HEK293 (cell line): Measurements from ENCODE around the gene THEM4.

Source experiments
- BCL11A ChIP-seq: fragments of 450-650 bp; formaldehyde crosslinking; IDR thresholded peaks from 2 replicates; pipeline ENCODE4 v1.5.1; 2016; ENCODE audit warnings: low read depth, missing biosample characterization, missing genetic modification characterization
- ELK4 ChIP-seq: IDR thresholded peaks from 2 replicates; pipeline ENCODE4 v1.6.1; 2011; ENCODE audit warnings: mild to moderate bottlenecking, low read depth, low read length, borderline replicate concordance
- KLF10 ChIP-seq: fragments of 450-650 bp; IDR thresholded peaks from 2 replicates; pipeline ENCODE4 v1.5.1; 2018; ENCODE audit warnings: missing biosample characterization, mild to moderate bottlenecking, missing genetic modification characterization
- MYNN ChIP-seq: fragments of 450-650 bp; formaldehyde crosslinking; IDR thresholded peaks from 2 replicates; pipeline ENCODE4 v1.5.1; 2016; ENCODE audit warnings: missing biosample characterization, missing genetic modification characterization, borderline replicate concordance
- PRDM10 ChIP-seq: fragments of 450-650 bp; formaldehyde crosslinking; IDR thresholded peaks from 2 replicates; pipeline ENCODE4 v1.5.1; 2016; ENCODE audit warnings: missing biosample characterization, missing genetic modification characterization
- ZBTB7A ChIP-seq: fragments of 450-650 bp; formaldehyde crosslinking; IDR thresholded peaks from 2 replicates; pipeline ENCODE4 v1.5.1; 2016; ENCODE audit warnings: low read depth, missing biosample characterization, missing genetic modification characterization
- ZNF10 ChIP-seq: fragments of 450-650 bp; formaldehyde crosslinking; IDR thresholded peaks from 2 replicates; pipeline ENCODE4 v1.5.1; 2017; ENCODE audit warnings: missing biosample characterization, missing genetic modification characterization
- ZNF148 ChIP-seq: fragments of 450-650 bp; formaldehyde crosslinking; IDR thresholded peaks from 2 replicates; pipeline ENCODE4 v1.5.0; 2017; ENCODE audit warnings: missing biosample characterization, missing genetic modification characterization, borderline replicate concordance
- ZNF157 ChIP-seq: fragments of 450-650 bp; formaldehyde crosslinking; IDR thresholded peaks from 2 replicates; pipeline ENCODE4 v1.5.1; 2016; ENCODE audit warnings: missing biosample characterization, missing genetic modification characterization
- ZNF202 ChIP-seq: fragments of 450-650 bp; formaldehyde crosslinking; IDR thresholded peaks from 2 replicates; pipeline ENCODE4 v1.5.1; 2016; ENCODE audit warnings: missing biosample characterization, missing genetic modification characterization, borderline replicate concordance
- ZNF23 ChIP-seq: fragments of 450-650 bp; formaldehyde crosslinking; IDR thresholded peaks from 2 replicates; pipeline ENCODE4 v1.5.1; 2016; ENCODE audit warnings: missing biosample characterization, missing genetic modification characterization, borderline replicate concordance
- ZNF239 ChIP-seq: fragments of 450-650 bp; formaldehyde crosslinking; IDR thresholded peaks from 2 replicates; pipeline ENCODE4 v1.5.1; 2016; ENCODE audit warnings: missing biosample characterization, missing genetic modification characterization
- ZNF24 ChIP-seq: fragments of 450-650 bp; formaldehyde crosslinking; IDR thresholded peaks from 2 replicates; pipeline ENCODE4 v1.5.1; 2016; ENCODE audit warnings: missing biosample characterization, missing genetic modification characterization
- ZNF302 ChIP-seq: fragments of 450-650 bp; formaldehyde crosslinking; IDR thresholded peaks from 2 replicates; pipeline ENCODE4 v1.5.1; 2016; ENCODE audit warnings: missing biosample characterization, missing genetic modification characterization, low read depth
- ZNF37A ChIP-seq: fragments of 450-650 bp; IDR thresholded peaks from 2 replicates; pipeline ENCODE4 v1.5.1; 2018; ENCODE audit warnings: missing biosample characterization, missing genetic modification characterization
- ZNF626 ChIP-seq: fragments of 450-650 bp; sonication (Bioruptor Pico); formaldehyde crosslinking; IDR thresholded peaks from 2 replicates; pipeline ENCODE4 v1.5.1; 2018; ENCODE audit warnings: missing biosample characterization, missing genetic modification characterization, inconsistent platforms
- ZNF776 ChIP-seq: fragments of 450-650 bp; formaldehyde crosslinking; IDR thresholded peaks from 2 replicates; pipeline ENCODE4 v1.5.0; 2017; ENCODE audit warnings: missing biosample characterization, missing genetic modification characterization, borderline replicate concordance
- ZNF785 ChIP-seq: fragments of 450-650 bp; formaldehyde crosslinking; IDR thresholded peaks from 2 replicates; pipeline ENCODE4 v1.5.1; 2016; ENCODE audit warnings: missing biosample characterization, missing genetic modification characterization

The THEM4 gene

GRCh38 chr1:151945725-151946722, 36.7 kb upstream of the THEM4 start (continued):
- no peak for TF ChIP-seq ELK4
- TF ChIP-seq ZNF626 (tag by site-specific recombination): no peak
- TF ChIP-seq ZNF157 (tag by site-specific recombination): no peak
- TF ChIP-seq ZNF302 (tag by site-specific recombination): no peak
- TF ChIP-seq MYNN (tag by site-specific recombination): peak; percentile 88
- TF ChIP-seq ZNF10 (tag by site-specific recombination): no peak
- no peak for TF ChIP-seq ZNF202
- no peak for TF ChIP-seq ZNF785 (tag by site-specific recombination)
- TF ChIP-seq ZNF37A (tag by site-specific recombination): no peak
- TF ChIP-seq ZNF239: no peak
- TF ChIP-seq ZNF148 (tag by site-specific recombination): no peak
- peak; percentile 73; the same call in 1 of the 2 replicates for TF ChIP-seq ZNF24 (tag by site-specific recombination)
- peak; percentile 70; the same call in 1 of the 2 replicates for TF ChIP-seq KLF10 (tag by site-specific recombination)
- peak; percentile 66; the same call in 1 of the 2 replicates for TF ChIP-seq BCL11A (tag by site-specific recombination)
- no peak for TF ChIP-seq ZNF776 (tag by site-specific recombination)
- TF ChIP-seq ZBTB7A: no peak
- no peak for TF ChIP-seq ZNF23 (tag by site-specific recombination)
- peak; percentile 64 for TF ChIP-seq PRDM10 (tag by site-specific recombination)
